Measurements from ENCODE around the gene SMIM35.
"Not testable (repeated sequence)": the region's sequence is repeated elsewhere in the genome, so short reads cannot be mapped to it uniquely, and the experiment has no call there.

The SMIM35 gene

GRCh38 chr11:118027694-118028093 lies 59.1 kb downstream of the SMIM35 start:
- no peak for DNase-seq (ENCODE audit: low read depth)

- no peak for DNase-seq (ENCODE audit: low read depth)
Observed at GRCh38 chr11:118021146-118021545, 65.6 kb downstream of the SMIM35 start.

GRCh38 chr11:118018401-118018800 lies 68.4 kb downstream of the SMIM35 start:
- no peak for DNase-seq (ENCODE audit: low read depth)

GRCh38 chr11:118017631-118018315 lies 69.0 kb downstream of the SMIM35 start:
- no peak for DNase-seq (ENCODE audit: low read depth)

GRCh38 chr11:118017111-118017510 lies 69.7 kb downstream of the SMIM35 start:
- DNase-seq (ENCODE audit: low read depth), result no peak

GRCh38 chr11:118016104-118016503 lies 70.7 kb downstream of the SMIM35 start:
- DNase-seq (ENCODE audit: low read depth), result no peak

- no peak for DNase-seq (ENCODE audit: low read depth)
Observed at GRCh38 chr11:118015385-118015841, 71.3 kb downstream of the SMIM35 start.

GRCh38 chr11:118014022-118014421 lies 72.7 kb downstream of the SMIM35 start:
- DNase-seq (ENCODE audit: low read depth), result no peak

- DNase-seq (ENCODE audit: low read depth), result no peak
Observed at GRCh38 chr11:118012083-118012669, 74.6 kb downstream of the SMIM35 start.

- DNase-seq (ENCODE audit: low read depth), result no peak
Observed at GRCh38 chr11:118010738-118011461, 75.9 kb downstream of the SMIM35 start.

- no peak for DNase-seq (ENCODE audit: low read depth)
Observed at GRCh38 chr11:118009864-118010737, 76.7 kb downstream of the SMIM35 start.

- DNase-seq (ENCODE audit: low read depth), result no peak
Observed at GRCh38 chr11:118008271-118008911, 78.4 kb downstream of the SMIM35 start.

GRCh38 chr11:118007563-118008270 lies 79.0 kb downstream of the SMIM35 start:
- not testable (repeated sequence) for DNase-seq (ENCODE audit: low read depth)

GRCh38 chr11:118007040-118007439 lies 79.7 kb downstream of the SMIM35 start:
- no peak for DNase-seq (ENCODE audit: low read depth)

GRCh38 chr11:118006153-118006534 lies 80.6 kb downstream of the SMIM35 start:
- no peak for DNase-seq (ENCODE audit: low read depth)

GRCh38 chr11:118005224-118006152 lies 81.3 kb downstream of the SMIM35 start:
- DNase-seq (ENCODE audit: low read depth), result no peak

- DNase-seq (ENCODE audit: low read depth), result no peak
Observed at GRCh38 chr11:118004543-118005223, 82.1 kb downstream of the SMIM35 start.

GRCh38 chr11:118003456-118003855 lies 83.3 kb downstream of the SMIM35 start:
- no peak for DNase-seq (ENCODE audit: low read depth)
